HepG2 (cell line): ENCODE results near the gene INHBB. TPM values are rescaled to one million over a fixed set of nuclear protein-coding genes. Genes with fewer than 3 reads are reported as not detected.

Source experiments
- CC2D1A ChIP-seq: sonication (generic); formaldehyde crosslinking; IDR thresholded peaks from 2 replicates; pipeline ENCODE4 v1.8.1; 2023; ENCODE audit warnings: mild to moderate bottlenecking, missing genetic modification reagents
- CREM ChIP-seq, 2 experiments: sonication (generic) in 1 of 2; formaldehyde crosslinking in 1 of 2; IDR thresholded peaks; 2 replicates each; pipeline versions ENCODE4 v1.4.0 to v1.6.1; 2016 to 2020; ENCODE audit warnings: antibody characterized with exemption in 1 of 2, mild to moderate bottlenecking in 1 of 2, missing genetic modification reagents in 1 of 2
- E2F1 ChIP-seq: sonication (generic); formaldehyde crosslinking; IDR thresholded peaks from 2 replicates; pipeline ENCODE4 v1.5.0; 2020; ENCODE audit warnings: missing genetic modification reagents
- KAT2B ChIP-seq: fragments of 150-350 bp; IDR thresholded peaks from 2 replicates; pipeline ENCODE4 v1.6.1; 2014; ENCODE audit warnings: low read depth, low read length, borderline replicate concordance
- NFE2 ChIP-seq: sonication (generic); formaldehyde crosslinking; IDR thresholded peaks from 2 replicates; pipeline ENCODE4 v1.4.0; 2020; ENCODE audit warnings: missing genetic modification reagents
- NFRKB ChIP-seq: fragments of 450-650 bp; IDR thresholded peaks from 2 replicates; pipeline ENCODE4 v1.6.1; 2017
- NPAS2 ChIP-seq: sonication (generic); formaldehyde crosslinking; IDR thresholded peaks from 2 replicates; pipeline ENCODE4 v1.8.0; 2022; ENCODE audit warnings: mild to moderate bottlenecking, missing genetic modification reagents, borderline replicate concordance
- PLSCR1 ChIP-seq: sonication (generic); formaldehyde crosslinking; IDR thresholded peaks from 2 replicates; pipeline ENCODE4 v1.5.0; 2020; ENCODE audit warnings: missing genetic modification reagents, mild to moderate bottlenecking, borderline replicate concordance
- POLR2G ChIP-seq: fragments of 200-400 bp; formaldehyde crosslinking; IDR thresholded peaks from 2 replicates; pipeline ENCODE4 v1.6.1; 2018; ENCODE audit warnings: mild to moderate bottlenecking, low read depth, low read length, moderate library complexity
- RARA ChIP-seq: IDR thresholded peaks from 2 replicates; pipeline ENCODE4 v1.6.1; 2016; ENCODE audit warnings: missing genetic modification reagents, missing compliant biosample characterization
- RFXANK ChIP-seq: IDR thresholded peaks from 2 replicates; pipeline ENCODE4 v1.6.1; 2016
- SALL2 ChIP-seq: sonication (generic); formaldehyde crosslinking; IDR thresholded peaks from 2 replicates; pipeline ENCODE4 v1.8.1; 2023; ENCODE audit warnings: mild to moderate bottlenecking, missing genetic modification reagents, inconsistent platforms
- SOX13 ChIP-seq, 3 experiments: fragments of 450-650 bp in 1 of 3; sonication (generic) in 1 of 3; formaldehyde crosslinking in 1 of 3; IDR thresholded peaks in 2 of 3; conservative IDR thresholded peaks in 1 of 3; 2 replicates each; pipeline versions ENCODE4 v1.5.0 to v1.6.1; 2016 to 2020; ENCODE audit warnings: antibody characterized with exemption in 1 of 3, mild to moderate bottlenecking in 1 of 3, missing compliant biosample characterization in 1 of 3, missing genetic modification reagents in 1 of 3, moderate library complexity in 1 of 3
- SRF ChIP-seq: IDR thresholded peaks from 2 replicates; pipeline ENCODE4 v1.6.1; 2011; ENCODE audit warnings: mild to moderate bottlenecking, low read depth, low read length, moderate library complexity
- TEAD3 ChIP-seq: optimal IDR thresholded peaks from 2 replicates; pipeline ENCODE3; 2016; ENCODE audit warnings: borderline replicate concordance
- ZNF496 ChIP-seq: sonication (generic); formaldehyde crosslinking; IDR thresholded peaks from 2 replicates; pipeline ENCODE4 v1.8.1; 2023; ENCODE audit warnings: mild to moderate bottlenecking, moderate library complexity, missing genetic modification reagents; ENCODE audit not compliant: insufficient replicate concordance
- ZNF780A ChIP-seq: sonication (generic); formaldehyde crosslinking; IDR thresholded peaks from 2 replicates; pipeline ENCODE4 v1.8.0; 2022; ENCODE audit warnings: mild to moderate bottlenecking, missing genetic modification reagents, moderate library complexity
- ZNF839 ChIP-seq: sonication (generic); formaldehyde crosslinking; IDR thresholded peaks from 2 replicates; pipeline ENCODE4 v1.4.0; 2020; ENCODE audit warnings: missing genetic modification reagents, mild to moderate bottlenecking, borderline replicate concordance
- ZNF878 ChIP-seq: sonication (generic); formaldehyde crosslinking; IDR thresholded peaks from 2 replicates; pipeline ENCODE4 v1.8.1; 2023; ENCODE audit warnings: mild to moderate bottlenecking, missing genetic modification reagents, moderate library complexity
- polyA plus RNA-seq, 8 experiments: library from polyadenylated mRNA; depleted of rRNA in 3 of 8; stranded (reverse) in 7 of 8; unstranded in 1 of 8; fragments of >200 nt; fragmentation: Illumina TruSeq in 4 of 8; extraction: Trizol in 4 of 8; gene quantifications; 2 replicates each; pipeline versions ENCODE4 v1.2.1 to v1.2.3, GENCODE V29; 2011 to 2016; ENCODE audit warnings: low read depth in 4 of 8, missing spikeins in 1 of 8, mixed read lengths in 1 of 8; ENCODE audit not compliant: insufficient read depth in 1 of 8
- total RNA-seq, 5 experiments: library from RNA; depleted of rRNA; stranded (reverse); fragments of >200 nt; fragmentation: Illumina TruSeq; extraction: Trizol; gene quantifications; 2 replicates each; pipeline ENCODE4 v1.2.3, GENCODE V29; 2016; ENCODE audit warnings: low read depth in 1 of 5
- TF ChIP-seq, protein P1 (sequence below): sonication (generic); formaldehyde crosslinking; conservative IDR thresholded peaks from 2 replicates; pipeline ENCODE4 v1.5.0; 2020; ENCODE audit warnings: missing genetic modification reagents
- TF ChIP-seq, protein P2 (sequence below): fragments of 450-650 bp; IDR thresholded peaks from 2 replicates; pipeline ENCODE4 v1.6.1; 2016

The INHBB gene
- total and polyA plus RNA-seq, 2 of the 13 experiments (the other 11 are each of a cell fraction or from before 2014, with no cell fraction given): 0.20 to 1.7 TPM

DNA sequence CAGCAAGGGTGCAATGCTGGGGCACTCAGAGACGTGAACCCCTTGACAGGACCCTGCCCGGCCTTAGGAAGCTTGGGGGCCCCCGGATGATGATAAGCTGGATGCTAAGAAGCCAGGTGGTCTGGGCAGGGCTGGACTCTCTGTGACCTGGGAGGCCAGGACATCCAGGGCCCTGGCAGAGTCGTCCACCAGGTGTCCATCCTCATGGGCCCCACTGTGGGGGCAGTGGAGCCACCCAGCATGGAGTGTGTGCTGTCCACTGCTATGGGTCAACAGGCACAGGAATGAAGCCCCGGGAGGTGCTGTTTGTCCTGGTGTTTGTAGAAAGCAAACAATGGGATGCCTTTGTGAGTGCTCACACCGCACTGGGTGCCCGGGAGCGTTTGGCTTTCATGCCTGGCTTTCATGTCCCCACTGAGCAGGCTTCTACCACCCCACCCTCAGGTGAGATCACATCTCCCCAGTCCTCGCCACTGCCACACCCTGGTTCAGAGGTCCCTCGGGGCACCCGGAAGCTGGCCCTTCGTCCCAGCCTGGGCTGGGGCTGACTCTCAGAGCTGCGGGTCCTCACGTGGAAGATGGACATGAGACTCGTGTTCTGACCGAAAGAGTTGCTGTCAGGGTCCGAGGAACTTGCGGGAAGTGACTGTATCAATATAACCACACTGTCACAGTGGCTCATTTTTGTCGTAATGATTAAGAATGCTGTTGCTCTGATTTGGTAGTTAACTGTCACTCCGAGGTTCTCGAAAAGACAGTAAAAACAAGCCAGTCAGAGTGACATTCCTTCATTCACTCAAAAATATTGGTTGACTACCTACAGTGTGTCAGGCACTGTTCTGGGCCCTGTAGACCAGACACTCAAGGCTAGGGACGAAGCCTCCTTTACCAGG is 53.3 kb downstream of the INHBB start (continued):
- peak; percentile 88 for TF ChIP-seq RARA (CRISPR knock-in tag)
- no peak for TF ChIP-seq NFRKB
- TF ChIP-seq, protein P1, sequence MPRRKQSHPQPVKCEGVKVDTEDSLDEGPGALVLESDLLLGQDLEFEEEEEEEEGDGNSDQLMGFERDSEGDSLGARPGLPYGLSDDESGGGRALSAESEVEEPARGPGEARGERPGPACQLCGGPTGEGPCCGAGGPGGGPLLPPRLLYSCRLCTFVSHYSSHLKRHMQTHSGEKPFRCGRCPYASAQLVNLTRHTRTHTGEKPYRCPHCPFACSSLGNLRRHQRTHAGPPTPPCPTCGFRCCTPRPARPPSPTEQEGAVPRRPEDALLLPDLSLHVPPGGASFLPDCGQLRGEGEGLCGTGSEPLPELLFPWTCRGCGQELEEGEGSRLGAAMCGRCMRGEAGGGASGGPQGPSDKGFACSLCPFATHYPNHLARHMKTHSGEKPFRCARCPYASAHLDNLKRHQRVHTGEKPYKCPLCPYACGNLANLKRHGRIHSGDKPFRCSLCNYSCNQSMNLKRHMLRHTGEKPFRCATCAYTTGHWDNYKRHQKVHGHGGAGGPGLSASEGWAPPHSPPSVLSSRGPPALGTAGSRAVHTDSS: no peak
- TF ChIP-seq TEAD3 (CRISPR knock-in tag): peak; percentile 94
- no peak for TF ChIP-seq CC2D1A
- no peak for TF ChIP-seq ZNF839 (CRISPR knock-in tag)
- TF ChIP-seq ZNF780A: no peak
- peak; percentile 69 for TF ChIP-seq CREM (IDR thresholded peaks at IDR 0.05)
- no peak for TF ChIP-seq CREM (CRISPR knock-in tag; IDR thresholded peaks at IDR 0.05)
- TF ChIP-seq SALL2 (CRISPR knock-in tag): peak; percentile 67; the same call in 1 of the 2 replicates
- no peak for TF ChIP-seq KAT2B
- no peak for TF ChIP-seq NPAS2 (CRISPR knock-in tag)
- TF ChIP-seq, protein P2, sequence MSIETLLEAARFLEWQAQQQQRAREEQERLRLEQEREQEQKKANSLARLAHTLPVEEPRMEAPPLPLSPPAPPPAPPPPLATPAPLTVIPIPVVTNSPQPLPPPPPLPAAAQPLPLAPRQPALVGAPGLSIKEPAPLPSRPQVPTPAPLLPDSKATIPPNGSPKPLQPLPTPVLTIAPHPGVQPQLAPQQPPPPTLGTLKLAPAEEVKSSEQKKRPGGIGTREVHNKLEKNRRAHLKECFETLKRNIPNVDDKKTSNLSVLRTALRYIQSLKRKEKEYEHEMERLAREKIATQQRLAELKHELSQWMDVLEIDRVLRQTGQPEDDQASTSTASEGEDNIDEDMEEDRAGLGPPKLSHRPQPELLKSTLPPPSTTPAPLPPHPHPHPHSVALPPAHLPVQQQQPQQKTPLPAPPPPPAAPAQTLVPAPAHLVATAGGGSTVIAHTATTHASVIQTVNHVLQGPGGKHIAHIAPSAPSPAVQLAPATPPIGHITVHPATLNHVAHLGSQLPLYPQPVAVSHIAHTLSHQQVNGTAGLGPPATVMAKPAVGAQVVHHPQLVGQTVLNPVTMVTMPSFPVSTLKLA: no peak
- TF ChIP-seq SRF: no peak
- TF ChIP-seq RFXANK (CRISPR knock-in tag): no peak
- TF ChIP-seq E2F1 (CRISPR knock-in tag): no peak
- peak; percentile 93 for TF ChIP-seq ZNF878 (CRISPR knock-in tag)
- TF ChIP-seq ZNF496 (CRISPR knock-in tag): no peak
- no peak for TF ChIP-seq NFE2
- no peak for TF ChIP-seq PLSCR1 (CRISPR knock-in tag)
- no peak for TF ChIP-seq POLR2G
- TF ChIP-seq SOX13 (IDR thresholded peaks at IDR 0.05): peak; percentile 92
- peak in 1 of 2 experiments; percentile 99; a peak in 2 of 4 replicates for TF ChIP-seq SOX13 (CRISPR knock-in tag; conservative IDR thresholded peaks at IDR 0.05 in 1 of 2, IDR thresholded peaks at IDR 0.05 in 1 of 2)
